Kidney (tissue), 14 donors: Measurements from ENCODE around the gene OR6X1. TPM values are rescaled to one million over a fixed set of nuclear protein-coding genes. Genes with fewer than 3 reads are reported as not detected.

Experiments used
- DNase-seq, 5 donors: peaks; one replicate each; pipeline ENCODE4 v3.0.0-alpha.2; 2013 to 2020
- FAIRE-seq: peaks from 2 replicates; lab custom pipeline; 2012; peaks lifted over from hg19 to GRCh38; lab: Jason Lieb, UNC
- H3K27ac ChIP-seq, 2 donors: one replicate each; pipeline ENCODE4 v1.7.0; 2013; ENCODE audit warnings: low read depth in 2 of 2, low read length in 2 of 2, inconsistent platforms in 1 of 2
- H3K27me3 ChIP-seq: one replicate; pipeline ENCODE4 v1.7.1; 2013; ENCODE audit warnings: low read length, inconsistent platforms; ENCODE audit not compliant: control insufficient read depth, insufficient read depth
- H3K36me3 ChIP-seq, 3 donors: one replicate each; pipeline versions ENCODE4 v1.7.0 to v1.7.1; 2013; ENCODE audit warnings: low read length in 3 of 3, control low read depth in 1 of 3, inconsistent platforms in 1 of 3; ENCODE audit not compliant: insufficient read depth in 3 of 3, control insufficient read depth in 2 of 3
- H3K4me1 ChIP-seq, 3 donors: one replicate each; pipeline versions ENCODE4 v1.7.0 to v1.7.1; 2013; ENCODE audit warnings: low read length in 3 of 3, inconsistent platforms in 1 of 3, low read depth in 1 of 3; ENCODE audit not compliant: control insufficient read depth in 2 of 3, insufficient read depth in 2 of 3
- H3K4me3 ChIP-seq, 3 donors: one replicate each; pipeline versions ENCODE4 v1.7.0 to v1.8.1; 2013; ENCODE audit warnings: low read length in 3 of 3, control low read depth in 1 of 3, inconsistent platforms in 1 of 3
- H3K9ac ChIP-seq, 3 donors: one replicate each; pipeline versions ENCODE4 v1.7.0 to v1.7.1; 2013; ENCODE audit warnings: low read length in 3 of 3, control low read depth in 1 of 3, inconsistent platforms in 1 of 3
- H3K9me3 ChIP-seq, 3 donors: one replicate each; pipeline versions ENCODE4 v1.7.0 to v1.7.1; 2013; ENCODE audit warnings: low read length in 3 of 3, control low read depth in 1 of 3, inconsistent platforms in 1 of 3; ENCODE audit not compliant: control insufficient read depth in 2 of 3, insufficient read depth in 1 of 3
- CTCF ChIP-seq: IDR thresholded peaks from 3 replicates; pipeline ENCODE4 v1.5.1; 2012; ENCODE audit warnings: mild to moderate bottlenecking, moderate library complexity, borderline replicate concordance; ENCODE audit not compliant: insufficient read depth; ENCODE audit errors: extremely low read depth
- intact Hi-C: fragments of 100-400 bp; cut with DNase I; formaldehyde crosslinking; loops from one replicate; pipeline ENCODE4 v1.11.1; 2022
- polyA plus RNA-seq: library from polyadenylated mRNA; stranded (reverse); fragments of 350-450 nt; fragmentation: Illumina TruSeq; extraction: RNeasy Lipid Tissue Mini Kit (QIAGEN cat#74804); gene quantifications from one replicate; pipeline ENCODE4 v1.2.3, GENCODE V29; 2014; ENCODE audit warnings: low read depth, low replicate concordance; ENCODE audit not compliant: insufficient read depth
- total RNA-seq: library from RNA; stranded (reverse); fragmentation: NEBNext Ultra II Directional; extraction: Animal tissue kit (Norgen Biotek cat#: 25700); gene quantifications from one replicate; pipeline ENCODE4 v1.2.1, GENCODE V29; 2021
- donor health status: control.
- donor health status: control.
- donor health status: control.
- donor health status: control.
- donor health status: control.
- donor health status: DM: yes; HTN: yes; CAD: no.
- donor health status: Normal renal cell carcinoma (clear cell type).

Gene OR6X1
- total and polyA plus RNA-seq, 2 donors from 2014 or later, result not detected

GRCh38 chr11:123707606-123708205 is 46.6 kb downstream of the OR6X1 start:
- Histone ChIP-seq H3K27me3 (no peaks in the 10 kb centered on the region), H3K36me3 (no peaks in the 10 kb centered on the region), H3K4me1 (no peaks in the 10 kb centered on the region), H3K4me3 (no peak overlapping the region), H3K27ac (no peak overlapping the region), H3K9ac (no peak overlapping the region), H3K9me3 (no peaks in the 10 kb centered on the region)
- intact Hi-C loops, result loop anchor here (5.0 to 10.0 kb wide), 3 partner anchors 65 to 193 kb away; no protein-coding TSS in a partner anchor
- DNase-seq (peak in 4 of 5 donors; percentile 58 to 90 (median 76)), FAIRE-seq (peak; percentile 89)
- TF ChIP-seq CTCF, result peak; percentile 78

GRCh38 chr11:123707206-123707605 is 47.1 kb downstream of the OR6X1 start:
- Histone ChIP-seq H3K27ac (no peak overlapping the region), H3K9me3 (no peaks in the 10 kb centered on the region), H3K4me1 (no peaks in the 10 kb centered on the region), H3K4me3 (no peak overlapping the region), H3K27me3 (no peaks in the 10 kb centered on the region), H3K36me3 (no peaks in the 10 kb centered on the region), H3K9ac (no peak overlapping the region)
- FAIRE-seq (no peak), DNase-seq (no peak)
- intact Hi-C loops, result loop anchor here (5.0 to 10.0 kb wide), 3 partner anchors 65 to 192 kb away; no protein-coding TSS in a partner anchor
- no peak for TF ChIP-seq CTCF

- intact Hi-C loops, result loop anchor here (10.0 kb wide), 1 partner anchor 190 kb away; no protein-coding TSS in a partner anchor
- H3K9me3 ChIP-seq, result no peaks in the 10 kb centered on the region
- no peak for FAIRE-seq
Observed at GRCh38 chr11:123704341-123704740, 50.0 kb downstream of the OR6X1 start.

More at GRCh38 chr11:123704341-123704740, 50.0 kb downstream of the OR6X1 start:
- Histone ChIP-seq H3K27ac (no peak overlapping the region), H3K27me3 (no peaks in the 10 kb centered on the region), H3K36me3 (no peaks in the 10 kb centered on the region), H3K4me1 (no peaks in the 10 kb centered on the region), H3K4me3 (no peak overlapping the region), H3K9ac (no peak overlapping the region)
- no peak for DNase-seq
- TF ChIP-seq CTCF, result no peak

Other genes with a start within 250 kb of the OR6X1 start
- 2.8 TPM for gene SCN3B, start 99.9 kb downstream of the OR6X1 start, total RNA-seq
- gene SCN3B, start 99.9 kb downstream of the OR6X1 start, polyA plus RNA-seq, result 0.43 TPM
- 9.8 TPM for gene ZNF202, start 12.9 kb downstream of the OR6X1 start, total RNA-seq
- 4.5 TPM for gene ZNF202, start 12.9 kb downstream of the OR6X1 start, polyA plus RNA-seq
- not detected for gene OR6M1, start 51.8 kb upstream of the OR6X1 start, total RNA-seq
- gene OR6M1, start 51.8 kb upstream of the OR6X1 start, polyA plus RNA-seq, result not detected
- gene TMEM225, start 131.2 kb upstream of the OR6X1 start, total RNA-seq, result not detected
- not detected for gene TMEM225, start 131.2 kb upstream of the OR6X1 start, polyA plus RNA-seq
- not detected for gene OR8D4, start 147.6 kb upstream of the OR6X1 start, total RNA-seq
- not detected for gene OR8D4, start 147.6 kb upstream of the OR6X1 start, polyA plus RNA-seq
- gene OR4D5, start 185.1 kb upstream of the OR6X1 start, total RNA-seq, result not detected
- not detected for gene OR4D5, start 185.1 kb upstream of the OR6X1 start, polyA plus RNA-seq
- gene OR6T1, start 189.3 kb upstream of the OR6X1 start, total RNA-seq, result not detected
- gene OR6T1, start 189.3 kb upstream of the OR6X1 start, polyA plus RNA-seq, result not detected
- gene OR10S1, start 223.3 kb upstream of the OR6X1 start, total RNA-seq, result not detected
- gene OR10S1, start 223.3 kb upstream of the OR6X1 start, polyA plus RNA-seq, result not detected
- gene OR10G6, start 240.6 kb upstream of the OR6X1 start, total RNA-seq, result not detected
- not detected for gene OR10G6, start 240.6 kb upstream of the OR6X1 start, polyA plus RNA-seq